ENCODE results near the gene PLPPR1.

GRCh38 chr9:101029315-101030085 is 973 bp downstream of the PLPPR1 start:
- TF ChIP-seq POU6F1 (CRISPR knock-in tag; IDR thresholded peaks at IDR 0.05; ENCODE audit: borderline replicate concordance, low read depth) (no peak), PATZ1 (CRISPR knock-in tag; IDR thresholded peaks at IDR 0.05; ENCODE audit: borderline replicate concordance) (no peak), CSDC2 (CRISPR knock-in tag; IDR thresholded peaks at IDR 0.05) (no peak), OSR1 (CRISPR knock-in tag; IDR thresholded peaks at IDR 0.05) (no peak)
